Measurements from ENCODE around the gene PCYT1A.

- TF ChIP-seq POLR2A (IDR thresholded peaks at IDR 0.05): no peak
- no peak for TF ChIP-seq CTCF (IDR thresholded peaks at IDR 0.05 in 4 of 5, conservative IDR thresholded peaks at IDR 0.05 in 1 of 5)
Measured at GRCh38 chr3:196208942-196209695, 78.4 kb downstream of the PCYT1A start.
